ENCODE data around the gene NDFIP2.

NDFIP2 gene

GRCh38 chr13:79452239-79452913, 28.6 kb upstream of the NDFIP2 start:
- Mint-ChIP-seq H3K27me3 (peaks cover 6% of the 10 kb centered on the region), H3K36me3 (no peaks in the 10 kb centered on the region), H3K4me1 (peaks cover 44% of the 10 kb centered on the region), H3K4me3 (no peak overlapping the region), H3K27ac (peak overlapping the region; percentile 73), H3K9me3 (peaks cover 3% of the 10 kb centered on the region)
- no peak for ATAC-seq

DNA sequence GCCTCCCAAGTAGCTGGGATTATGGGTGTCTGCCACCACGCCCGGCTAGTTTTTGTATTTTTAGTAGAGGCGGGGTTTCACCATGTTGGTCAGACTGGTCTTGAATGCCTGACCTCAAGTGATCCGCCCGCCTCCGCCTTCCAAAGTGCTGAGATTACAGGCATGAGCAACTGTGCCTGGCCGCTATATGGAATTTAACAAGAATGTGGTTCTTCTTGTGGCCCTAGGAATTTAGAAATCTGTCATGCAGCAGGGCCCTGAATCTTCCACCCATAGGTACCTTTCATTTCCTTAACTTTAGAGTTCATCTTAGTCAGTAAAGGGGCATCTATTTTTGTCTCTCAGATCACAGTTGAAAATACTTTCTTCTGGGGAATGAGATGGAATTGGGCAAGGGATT, 25.6 kb upstream of the NDFIP2 start:
- ATAC-seq, result no peak
- Mint-ChIP-seq H3K4me3 (no peak overlapping the region), H3K27ac (no peak overlapping the region)

GRCh38 chr13:79456051-79456450, 24.9 kb upstream of the NDFIP2 start:
- H3K27ac Mint-ChIP-seq, result no peak overlapping the region
- H3K9me3 Mint-ChIP-seq, result no peaks in the 10 kb centered on the region
- no peak overlapping the region for H3K4me3 Mint-ChIP-seq
- H3K27me3 Mint-ChIP-seq, result no peaks in the 10 kb centered on the region
- H3K36me3 Mint-ChIP-seq, result no peaks in the 10 kb centered on the region
- H3K4me1 Mint-ChIP-seq, result peaks cover 15% of the 10 kb centered on the region
- no peak for ATAC-seq

More for the DNA sequence above, 25.6 kb upstream of the NDFIP2 start:
- Mint-ChIP-seq H3K9me3 (no peaks in the 10 kb centered on the region), H3K27me3 (no peaks in the 10 kb centered on the region), H3K36me3 (no peaks in the 10 kb centered on the region), H3K4me1 (peaks cover 19% of the 10 kb centered on the region)

GRCh38 chr13:79456656-79457365, 24.1 kb upstream of the NDFIP2 start:
- Mint-ChIP-seq H3K4me1 (peaks cover 9% of the 10 kb centered on the region), H3K27me3 (no peaks in the 10 kb centered on the region), H3K4me3 (no peak overlapping the region), H3K9me3 (no peaks in the 10 kb centered on the region), H3K36me3 (no peaks in the 10 kb centered on the region), H3K27ac (no peak overlapping the region)
- ATAC-seq, result no peak

- no peak for ATAC-seq
Measured at GRCh38 chr13:79457390-79457789, 23.6 kb upstream of the NDFIP2 start.

DNA sequence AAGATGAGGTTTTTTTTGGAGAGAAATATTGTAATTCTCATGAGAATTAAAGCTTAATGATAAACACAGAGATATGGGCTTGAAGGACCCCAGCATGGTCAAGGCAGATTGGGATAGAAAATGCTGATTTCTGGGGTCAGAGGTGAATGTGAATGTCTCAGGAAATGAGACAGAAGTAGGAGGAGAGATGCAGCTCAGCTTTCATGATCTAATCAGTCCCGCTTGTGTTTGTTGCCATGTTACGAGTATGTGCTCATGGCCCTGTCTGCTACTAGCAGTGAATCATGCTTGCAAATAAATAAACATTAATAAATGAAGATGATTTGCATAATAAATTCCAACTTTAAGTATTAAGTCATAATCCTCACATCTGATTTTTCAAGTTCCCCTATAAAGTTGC, 23.0 kb upstream of the NDFIP2 start:
- H3K27ac Mint-ChIP-seq, result no peak overlapping the region

More at GRCh38 chr13:79457390-79457789, 23.6 kb upstream of the NDFIP2 start:
- H3K4me1 Mint-ChIP-seq, result peaks cover 3% of the 10 kb centered on the region
- H3K9me3 Mint-ChIP-seq, result no peaks in the 10 kb centered on the region
- H3K27me3 Mint-ChIP-seq, result no peaks in the 10 kb centered on the region
- H3K4me3 Mint-ChIP-seq, result no peak overlapping the region
- no peak overlapping the region for H3K27ac Mint-ChIP-seq
- H3K36me3 Mint-ChIP-seq, result no peaks in the 10 kb centered on the region

GRCh38 chr13:79458436-79458835, 22.5 kb upstream of the NDFIP2 start:
- Mint-ChIP-seq H3K27ac (no peak overlapping the region), H3K36me3 (no peaks in the 10 kb centered on the region), H3K27me3 (no peaks in the 10 kb centered on the region), H3K4me3 (no peak overlapping the region), H3K4me1 (no peaks in the 10 kb centered on the region), H3K9me3 (no peaks in the 10 kb centered on the region)
- ATAC-seq, result no peak

More for the DNA sequence above, 23.0 kb upstream of the NDFIP2 start:
- no peaks in the 10 kb centered on the region for H3K36me3 Mint-ChIP-seq
- H3K4me1 Mint-ChIP-seq, result no peaks in the 10 kb centered on the region
- H3K9me3 Mint-ChIP-seq, result no peaks in the 10 kb centered on the region
- ATAC-seq, result no peak
- H3K4me3 Mint-ChIP-seq, result no peak overlapping the region
- no peaks in the 10 kb centered on the region for H3K27me3 Mint-ChIP-seq

- Mint-ChIP-seq H3K4me3 (no peak overlapping the region), H3K27ac (no peak overlapping the region), H3K9me3 (no peaks in the 10 kb centered on the region), H3K4me1 (no peaks in the 10 kb centered on the region), H3K27me3 (no peaks in the 10 kb centered on the region), H3K36me3 (no peaks in the 10 kb centered on the region)
- no peak for ATAC-seq
Measured at GRCh38 chr13:79459906-79460305, 21.0 kb upstream of the NDFIP2 start.

- Mint-ChIP-seq H3K36me3 (no peaks in the 10 kb centered on the region), H3K9me3 (no peaks in the 10 kb centered on the region), H3K27ac (no peak overlapping the region), H3K4me1 (no peaks in the 10 kb centered on the region), H3K27me3 (peaks cover 10% of the 10 kb centered on the region), H3K4me3 (no peak overlapping the region)
- ATAC-seq, result no peak
Measured at GRCh38 chr13:79462895-79463294, 18.1 kb upstream of the NDFIP2 start.

DNA sequence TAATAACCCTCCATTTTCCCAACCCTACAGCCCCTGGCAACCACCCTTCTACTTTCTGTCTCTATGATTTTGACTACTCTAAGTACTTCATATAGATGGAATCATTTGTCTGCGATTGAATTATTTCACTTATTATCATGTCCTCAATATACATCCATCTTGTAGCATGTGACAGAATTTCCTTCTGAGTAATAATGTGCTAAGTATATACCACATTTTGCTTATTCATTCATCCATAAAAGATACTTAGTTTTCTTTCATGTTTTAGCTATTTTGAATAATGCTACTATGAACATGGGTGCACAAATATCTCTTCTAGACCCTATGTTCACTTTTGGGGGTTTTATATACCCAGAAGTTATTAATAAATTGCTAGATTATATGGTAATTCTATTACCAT, 17.4 kb upstream of the NDFIP2 start:
- no peak for ATAC-seq
- H3K4me3 Mint-ChIP-seq, result no peak overlapping the region
- H3K27ac Mint-ChIP-seq, result no peak overlapping the region
- H3K36me3 Mint-ChIP-seq, result no peaks in the 10 kb centered on the region
- peaks cover 4% of the 10 kb centered on the region for H3K4me1 Mint-ChIP-seq
- no peaks in the 10 kb centered on the region for H3K9me3 Mint-ChIP-seq
- peaks cover 10% of the 10 kb centered on the region for H3K27me3 Mint-ChIP-seq

DNA sequence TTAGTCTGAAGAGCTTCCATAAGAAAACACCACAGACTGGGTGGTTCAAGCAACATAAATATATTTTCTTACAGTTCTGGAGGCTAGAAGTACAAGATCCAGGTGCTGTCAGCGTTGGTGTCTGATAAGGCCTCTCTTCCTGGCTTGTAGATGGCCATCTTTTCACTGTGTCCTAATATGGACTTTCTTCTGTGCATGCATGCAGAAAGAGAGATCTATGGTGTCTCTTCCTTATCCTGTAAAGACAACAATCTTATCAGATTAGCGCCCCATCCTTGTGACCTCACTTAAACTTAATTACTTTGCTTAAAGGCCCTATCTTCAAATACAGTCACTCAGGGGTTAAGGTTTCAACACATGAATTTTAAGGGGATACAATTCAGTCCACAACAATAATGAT, 14.1 kb upstream of the NDFIP2 start:
- no peak for ATAC-seq
- H3K9me3 Mint-ChIP-seq, result no peaks in the 10 kb centered on the region
- H3K27ac Mint-ChIP-seq, result no peak overlapping the region
- no peak overlapping the region for H3K4me3 Mint-ChIP-seq
- peaks cover 10% of the 10 kb centered on the region for H3K27me3 Mint-ChIP-seq
- H3K36me3 Mint-ChIP-seq, result no peaks in the 10 kb centered on the region
- peaks cover 9% of the 10 kb centered on the region for H3K4me1 Mint-ChIP-seq

DNA sequence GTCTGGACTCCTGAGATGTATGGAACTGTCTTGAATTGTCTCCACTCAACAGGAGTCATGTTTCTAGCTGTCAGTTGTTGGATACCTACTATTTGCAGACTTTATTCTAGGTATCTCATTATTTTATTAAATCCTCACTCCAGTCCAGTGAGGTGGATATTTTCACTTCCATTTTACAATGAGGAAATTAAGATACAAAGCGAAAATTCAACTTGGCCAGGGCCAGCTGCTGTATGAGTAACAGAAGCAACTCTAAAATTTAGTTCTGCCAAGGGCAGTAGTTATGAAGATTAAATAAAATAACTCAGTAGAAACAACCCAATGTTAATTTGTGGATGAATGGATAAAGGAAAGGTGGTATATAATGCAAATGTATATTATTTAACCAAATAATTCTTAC, 12.6 kb upstream of the NDFIP2 start:
- no peak overlapping the region for H3K4me3 Mint-ChIP-seq
- H3K9me3 Mint-ChIP-seq, result no peaks in the 10 kb centered on the region
- peaks cover 9% of the 10 kb centered on the region for H3K4me1 Mint-ChIP-seq
- no peak for ATAC-seq
- no peak overlapping the region for H3K27ac Mint-ChIP-seq
- H3K27me3 Mint-ChIP-seq, result peaks cover 10% of the 10 kb centered on the region
- no peaks in the 10 kb centered on the region for H3K36me3 Mint-ChIP-seq

- Mint-ChIP-seq H3K4me3 (no peak overlapping the region), H3K27ac (no peak overlapping the region), H3K4me1 (peaks cover 9% of the 10 kb centered on the region), H3K9me3 (no peaks in the 10 kb centered on the region), H3K27me3 (peaks cover 10% of the 10 kb centered on the region), H3K36me3 (no peaks in the 10 kb centered on the region)
- ATAC-seq, result peak; percentile 79
Measured at GRCh38 chr13:79468819-79469218, 12.1 kb upstream of the NDFIP2 start.

- H3K27ac Mint-ChIP-seq, result no peak overlapping the region
- ATAC-seq, result no peak
- H3K27me3 Mint-ChIP-seq, result peaks cover 16% of the 10 kb centered on the region
- H3K4me3 Mint-ChIP-seq, result no peak overlapping the region
- peaks cover 3% of the 10 kb centered on the region for H3K9me3 Mint-ChIP-seq
- no peaks in the 10 kb centered on the region for H3K36me3 Mint-ChIP-seq
- peaks cover 9% of the 10 kb centered on the region for H3K4me1 Mint-ChIP-seq
Measured at GRCh38 chr13:79469608-79470007, 11.3 kb upstream of the NDFIP2 start.

GRCh38 chr13:79470666-79471065, 10.3 kb upstream of the NDFIP2 start:
- H3K27me3 Mint-ChIP-seq, result peaks cover 17% of the 10 kb centered on the region
- H3K27ac Mint-ChIP-seq, result no peak overlapping the region
- ATAC-seq, result no peak
- no peak overlapping the region for H3K4me3 Mint-ChIP-seq
- H3K4me1 Mint-ChIP-seq, result peaks cover 9% of the 10 kb centered on the region
- no peaks in the 10 kb centered on the region for H3K36me3 Mint-ChIP-seq
- H3K9me3 Mint-ChIP-seq, result peaks cover 6% of the 10 kb centered on the region

DNA sequence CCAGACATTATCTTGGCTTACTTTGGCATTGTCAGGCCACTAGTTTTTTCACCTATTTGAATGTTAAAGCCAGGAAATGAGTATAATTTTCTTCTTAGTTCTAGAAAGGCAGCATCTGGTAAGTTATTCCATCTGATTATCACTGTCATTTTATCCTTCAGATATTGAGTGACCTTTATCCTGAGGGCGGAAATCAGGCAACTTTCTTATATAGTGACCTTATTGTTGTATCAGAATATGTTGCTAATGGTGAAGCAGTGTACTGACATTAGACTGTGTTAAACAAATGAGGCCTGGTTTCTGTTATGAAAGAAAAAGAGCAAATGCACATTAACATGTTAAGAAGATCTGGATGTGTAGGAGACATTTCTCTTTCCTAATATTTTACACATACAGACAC, 5.4 kb upstream of the NDFIP2 start:
- peaks cover 18% of the 10 kb centered on the region for H3K27me3 Mint-ChIP-seq
- no peak overlapping the region for H3K4me3 Mint-ChIP-seq
- no peak for ATAC-seq
- H3K27ac Mint-ChIP-seq, result no peak overlapping the region
- H3K9me3 Mint-ChIP-seq, result peaks cover 6% of the 10 kb centered on the region
- peaks cover 12% of the 10 kb centered on the region for H3K4me1 Mint-ChIP-seq
- H3K36me3 Mint-ChIP-seq, result no peaks in the 10 kb centered on the region

All from stimulated activated memory B cell treated with anti-CD40 and anti-IgM and Interleukin-4, amounts not matched to agents 10 μg/mL and 1 μg/mL and 100 μg/mL, for 72 hours (primary cell).